ENCODE measurements around the gene TROAP.
"Not testable (repeated sequence)": the region's sequence is repeated elsewhere in the genome, so short reads cannot be mapped to it uniquely, and the experiment has no call there.

TROAP gene

GRCh38 chr12:49309386-49309785, 13.7 kb upstream of the TROAP start:
- peaks cover 5% of the 10 kb centered on the region for H3K4me1 Mint-ChIP-seq
- ATAC-seq: no peak
- no peaks in the 10 kb centered on the region for H3K36me3 Mint-ChIP-seq
- H3K4me3 Mint-ChIP-seq: no peak overlapping the region
- no peaks in the 10 kb centered on the region for H3K9me3 Mint-ChIP-seq
- peaks cover 63% of the 10 kb centered on the region for H3K27me3 Mint-ChIP-seq
- no peak overlapping the region for H3K27ac Mint-ChIP-seq

- not testable (repeated sequence) for H3K9me3 Mint-ChIP-seq, ATAC-seq, H3K4me3 Mint-ChIP-seq, H3K36me3 Mint-ChIP-seq, H3K4me1 Mint-ChIP-seq, H3K27ac Mint-ChIP-seq
- H3K27me3 Mint-ChIP-seq: peaks cover 52% of the 10 kb centered on the region
Measured at GRCh38 chr12:49310451-49311000, 12.5 kb upstream of the TROAP start.

DNA sequence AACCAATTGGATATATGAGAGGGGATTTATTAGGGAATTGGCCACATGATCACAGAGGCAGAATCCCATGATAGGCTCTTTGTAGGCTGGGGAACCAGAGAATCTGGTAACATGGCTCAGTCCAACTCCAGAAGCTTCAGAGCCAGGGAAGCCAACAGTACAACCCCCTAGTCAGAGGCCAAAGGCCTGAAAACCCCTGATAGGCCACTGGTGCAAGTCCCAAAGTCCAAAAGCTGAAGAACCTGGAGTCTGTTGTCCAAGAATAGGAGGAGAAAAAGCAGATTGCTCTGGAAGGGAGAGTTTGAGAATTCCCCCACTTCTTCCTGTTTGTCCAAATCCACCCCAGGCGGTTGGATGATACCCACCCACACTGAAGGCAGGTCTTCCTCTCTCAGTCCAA, 8.2 kb upstream of the TROAP start:
- no peak for ATAC-seq
- Mint-ChIP-seq H3K4me1 (no peaks in the 10 kb centered on the region), H3K27ac (no peak overlapping the region), H3K27me3 (peaks cover 16% of the 10 kb centered on the region), H3K36me3 (no peaks in the 10 kb centered on the region), H3K4me3 (no peak overlapping the region), H3K9me3 (no peaks in the 10 kb centered on the region)

DNA sequence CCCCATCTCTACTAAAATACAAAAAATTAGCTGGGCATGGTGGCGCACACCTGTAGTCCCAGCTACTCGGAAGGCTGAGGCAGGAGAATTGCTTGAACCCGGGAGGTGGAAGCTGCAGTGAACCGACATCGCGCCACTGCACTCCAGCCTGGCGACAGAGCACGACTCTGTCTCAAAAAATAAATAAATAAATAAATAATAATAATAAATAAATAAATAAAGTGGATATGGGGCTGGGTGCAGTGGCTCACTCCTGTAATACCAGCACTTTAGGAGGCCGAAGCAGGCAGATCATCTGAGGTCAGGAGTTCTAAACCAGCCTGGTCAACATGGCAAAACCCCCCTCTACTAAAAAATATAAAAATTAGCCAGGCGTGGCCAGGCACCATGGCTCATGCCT, 5.9 kb upstream of the TROAP start:
- H3K9me3 Mint-ChIP-seq, H3K27ac Mint-ChIP-seq, H3K36me3 Mint-ChIP-seq, H3K4me1 Mint-ChIP-seq, H3K4me3 Mint-ChIP-seq, ATAC-seq, H3K27me3 Mint-ChIP-seq: not testable (repeated sequence)

DNA sequence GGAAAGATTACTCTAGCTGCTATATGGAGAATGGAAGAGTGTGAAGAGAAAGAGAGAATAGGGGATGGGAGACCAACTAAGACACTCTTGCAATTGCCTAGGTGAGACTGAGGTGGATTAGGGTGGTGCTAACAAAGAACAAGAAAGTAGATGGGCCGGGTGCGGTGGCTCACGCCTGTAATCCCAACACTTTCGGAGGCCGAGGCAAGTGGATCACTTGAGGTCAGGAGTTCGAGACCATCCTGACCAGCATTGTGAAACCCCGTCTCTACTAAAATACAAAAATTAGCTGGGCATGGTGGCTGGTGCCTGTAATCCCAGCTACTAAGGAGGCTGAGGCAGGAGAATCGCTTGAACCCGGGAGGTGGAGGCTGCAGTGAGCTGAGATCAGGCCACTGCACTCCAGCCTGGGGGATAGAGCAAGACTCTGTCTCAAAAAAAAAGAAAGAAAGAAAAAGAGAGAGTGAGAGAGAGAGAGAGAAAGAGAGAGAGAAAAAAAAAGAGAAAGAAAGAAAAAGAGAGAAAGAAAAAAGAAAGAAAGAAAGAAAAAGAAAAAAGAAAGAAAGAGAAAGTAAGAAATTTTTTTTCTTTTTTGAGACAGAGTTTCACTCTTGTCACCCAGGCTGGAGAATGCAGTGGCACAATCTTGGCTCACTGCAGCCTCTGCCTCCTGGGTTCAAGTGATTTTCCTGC, 2.5 kb upstream of the TROAP start:
- H3K9me3 Mint-ChIP-seq, H3K36me3 Mint-ChIP-seq, H3K27me3 Mint-ChIP-seq, ATAC-seq, H3K27ac Mint-ChIP-seq: not testable (repeated sequence)
- Mint-ChIP-seq H3K4me3 (peak overlapping the region; percentile 22), H3K4me1 (peaks cover 21% of the 10 kb centered on the region)

DNA sequence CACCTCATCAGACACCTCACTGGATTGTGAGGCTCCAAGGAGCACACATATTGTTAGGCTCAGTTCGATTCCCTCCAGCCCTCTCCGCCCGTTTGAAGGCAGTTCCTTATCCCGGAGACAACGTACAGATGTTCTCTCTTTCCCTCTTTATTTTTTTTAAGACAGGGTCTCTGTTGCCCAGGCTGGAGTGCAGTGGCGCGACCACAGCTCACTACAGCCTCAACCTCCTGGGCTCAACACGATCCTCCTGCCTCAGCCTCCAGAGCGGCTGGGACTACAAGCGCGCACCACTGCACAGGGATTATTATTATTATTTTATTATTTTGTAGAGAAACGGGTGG, 718 bp upstream of the TROAP start:
- H3K36me3 Mint-ChIP-seq: no peaks in the 10 kb centered on the region
- H3K27ac Mint-ChIP-seq: peak overlapping the region; percentile 73
- H3K4me3 Mint-ChIP-seq: peak overlapping the region; percentile 89
- peaks cover 21% of the 10 kb centered on the region for H3K4me1 Mint-ChIP-seq
- H3K27me3 Mint-ChIP-seq: no peaks in the 10 kb centered on the region
- ATAC-seq: no peak
- no peaks in the 10 kb centered on the region for H3K9me3 Mint-ChIP-seq

- no peak for ATAC-seq
- peak overlapping the region; percentile 73 for H3K27ac Mint-ChIP-seq
Measured at GRCh38 chr12:49323524-49324097, 556 bp downstream of the TROAP start.

DNA sequence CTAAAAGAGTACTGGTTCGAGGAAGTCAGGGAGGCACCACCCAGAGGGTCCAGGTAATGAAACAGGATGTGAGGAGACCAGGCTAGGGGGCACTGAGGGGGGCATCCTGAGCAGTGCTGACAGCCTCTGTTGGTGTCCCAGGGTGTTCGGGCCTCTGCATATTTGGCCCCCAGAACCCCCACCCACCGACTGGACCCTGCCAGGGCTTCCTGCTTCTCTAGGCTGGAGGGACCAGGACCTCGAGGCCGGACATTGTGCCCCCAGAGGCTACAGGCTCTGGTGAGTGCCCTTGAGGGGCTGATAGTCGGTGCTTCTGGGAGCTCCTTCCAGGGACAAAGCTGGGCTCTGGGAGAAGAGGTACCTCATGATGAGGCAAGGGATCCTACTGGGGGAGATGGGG, 2.6 kb downstream of the TROAP start:
- H3K36me3 Mint-ChIP-seq: no peaks in the 10 kb centered on the region
- no peak overlapping the region for H3K27ac Mint-ChIP-seq
- no peak for ATAC-seq
- no peak overlapping the region for H3K4me3 Mint-ChIP-seq
- peaks cover 21% of the 10 kb centered on the region for H3K4me1 Mint-ChIP-seq
- no peaks in the 10 kb centered on the region for H3K9me3 Mint-ChIP-seq
- no peaks in the 10 kb centered on the region for H3K27me3 Mint-ChIP-seq

More at GRCh38 chr12:49323524-49324097, 556 bp downstream of the TROAP start:
- Mint-ChIP-seq H3K27me3 (no peaks in the 10 kb centered on the region), H3K9me3 (no peaks in the 10 kb centered on the region), H3K4me3 (peak overlapping the region; percentile 89), H3K4me1 (peaks cover 21% of the 10 kb centered on the region), H3K36me3 (no peaks in the 10 kb centered on the region)

GRCh38 chr12:49327368-49327767, 4.3 kb downstream of the TROAP start:
- H3K36me3 Mint-ChIP-seq: no peaks in the 10 kb centered on the region

GRCh38 chr12:49327887-49328286, 4.8 kb downstream of the TROAP start:
- no peaks in the 10 kb centered on the region for H3K36me3 Mint-ChIP-seq
- H3K4me3 Mint-ChIP-seq: no peak overlapping the region
- ATAC-seq: no peak

More at GRCh38 chr12:49327368-49327767, 4.3 kb downstream of the TROAP start:
- Mint-ChIP-seq H3K27ac (no peak overlapping the region), H3K9me3 (no peaks in the 10 kb centered on the region), H3K27me3 (peaks cover 12% of the 10 kb centered on the region), H3K4me1 (peaks cover 20% of the 10 kb centered on the region), H3K4me3 (no peak overlapping the region)
- no peak for ATAC-seq

DNA sequence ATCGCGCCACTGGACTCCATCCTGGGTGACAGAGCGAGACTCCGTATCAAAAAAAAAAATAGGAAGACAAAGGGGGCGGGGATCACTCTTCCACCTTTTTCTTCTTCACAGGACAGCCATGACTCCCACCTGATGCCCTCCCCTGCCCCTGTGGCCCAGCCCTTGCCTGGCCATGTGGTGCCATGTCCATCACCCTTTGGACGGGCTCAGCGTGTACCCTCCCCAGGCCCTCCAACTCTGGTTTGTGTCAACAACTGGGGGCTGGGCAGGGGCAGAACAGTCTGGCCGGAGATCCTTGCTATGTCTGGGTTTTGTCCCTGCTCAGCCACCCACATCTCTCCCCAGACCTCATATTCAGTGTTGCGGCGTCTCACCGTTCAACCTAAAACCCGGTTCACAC, 5.8 kb downstream of the TROAP start:
- no peak overlapping the region for H3K27ac Mint-ChIP-seq

More at GRCh38 chr12:49327887-49328286, 4.8 kb downstream of the TROAP start:
- Mint-ChIP-seq H3K9me3 (no peaks in the 10 kb centered on the region), H3K4me1 (peaks cover 23% of the 10 kb centered on the region), H3K27ac (no peak overlapping the region), H3K27me3 (peaks cover 17% of the 10 kb centered on the region)

DNA sequence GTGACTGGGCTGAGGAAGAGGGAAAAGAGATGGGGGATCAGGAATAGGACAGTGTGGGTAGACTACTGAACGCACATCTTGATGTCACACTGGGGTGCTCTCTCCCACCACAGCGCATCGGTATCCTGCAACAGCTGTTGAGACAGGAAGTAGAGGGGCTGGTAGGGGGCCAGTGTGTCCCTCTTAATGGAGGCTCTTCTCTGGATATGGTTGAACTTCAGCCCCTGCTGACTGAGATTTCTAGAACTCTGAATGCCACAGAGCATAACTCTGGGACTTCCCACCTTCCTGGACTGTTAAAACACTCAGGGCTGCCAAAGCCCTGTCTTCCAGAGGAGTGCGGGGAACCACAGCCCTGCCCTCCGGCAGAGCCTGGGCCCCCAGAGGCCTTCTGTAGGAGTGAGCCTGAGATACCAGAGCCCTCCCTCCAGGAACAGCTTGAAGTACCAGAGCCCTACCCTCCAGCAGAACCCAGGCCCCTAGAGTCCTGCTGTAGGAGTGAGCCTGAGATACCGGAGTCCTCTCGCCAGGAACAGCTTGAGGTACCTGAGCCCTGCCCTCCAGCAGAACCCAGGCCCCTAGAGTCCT, 7.1 kb downstream of the TROAP start:
- H3K4me1 Mint-ChIP-seq: peaks cover 25% of the 10 kb centered on the region
- no peak for ATAC-seq
- no peaks in the 10 kb centered on the region for H3K36me3 Mint-ChIP-seq
- H3K27ac Mint-ChIP-seq: no peak overlapping the region
- H3K4me3 Mint-ChIP-seq: no peak overlapping the region
- peaks cover 3% of the 10 kb centered on the region for H3K9me3 Mint-ChIP-seq
- H3K27me3 Mint-ChIP-seq: peaks cover 34% of the 10 kb centered on the region

More for the DNA sequence above, 5.8 kb downstream of the TROAP start:
- H3K36me3 Mint-ChIP-seq: no peaks in the 10 kb centered on the region
- no peaks in the 10 kb centered on the region for H3K9me3 Mint-ChIP-seq
- no peak overlapping the region for H3K4me3 Mint-ChIP-seq
- no peak for ATAC-seq
- peaks cover 23% of the 10 kb centered on the region for H3K27me3 Mint-ChIP-seq
- H3K4me1 Mint-ChIP-seq: peaks cover 18% of the 10 kb centered on the region

DNA sequence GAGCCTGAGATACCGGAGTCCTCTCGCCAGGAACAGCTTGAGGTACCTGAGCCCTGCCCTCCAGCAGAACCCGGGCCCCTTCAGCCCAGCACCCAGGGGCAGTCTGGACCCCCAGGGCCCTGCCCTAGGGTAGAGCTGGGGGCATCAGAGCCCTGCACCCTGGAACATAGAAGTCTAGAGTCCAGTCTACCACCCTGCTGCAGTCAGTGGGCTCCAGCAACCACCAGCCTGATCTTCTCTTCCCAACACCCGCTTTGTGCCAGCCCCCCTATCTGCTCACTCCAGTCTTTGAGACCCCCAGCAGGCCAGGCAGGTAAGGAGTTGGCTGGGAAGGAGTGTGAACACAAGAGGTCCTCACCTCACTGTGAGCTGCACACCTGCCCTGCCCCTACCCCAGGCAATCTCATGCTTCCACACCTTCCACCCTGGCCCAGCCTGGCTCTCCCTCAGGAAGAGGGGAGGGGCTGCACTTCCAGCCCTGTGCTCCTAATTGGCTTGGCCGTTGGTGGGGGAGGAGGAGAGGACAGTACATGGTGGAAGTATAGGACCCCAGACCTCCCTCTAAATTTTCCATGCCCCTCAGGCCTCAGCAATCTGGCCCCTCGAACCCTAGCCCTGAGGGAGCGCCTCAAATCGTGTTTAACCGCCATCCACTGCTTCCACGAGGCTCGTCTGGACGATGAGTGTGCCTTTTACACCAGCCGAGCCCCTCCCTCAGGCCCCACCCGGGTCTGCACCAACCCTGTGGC, 7.8 kb downstream of the TROAP start:
- H3K27ac Mint-ChIP-seq: no peak overlapping the region
- H3K27me3 Mint-ChIP-seq: peaks cover 41% of the 10 kb centered on the region
- no peak overlapping the region for H3K4me3 Mint-ChIP-seq
- H3K4me1 Mint-ChIP-seq: peaks cover 25% of the 10 kb centered on the region
- no peak for ATAC-seq
- peaks cover 3% of the 10 kb centered on the region for H3K9me3 Mint-ChIP-seq
- H3K36me3 Mint-ChIP-seq: no peaks in the 10 kb centered on the region

- Mint-ChIP-seq H3K4me3 (no peak overlapping the region), H3K36me3 (no peaks in the 10 kb centered on the region), H3K4me1 (peaks cover 26% of the 10 kb centered on the region), H3K9me3 (peaks cover 3% of the 10 kb centered on the region), H3K27ac (no peak overlapping the region), H3K27me3 (peaks cover 43% of the 10 kb centered on the region)
- ATAC-seq: no peak
Measured at GRCh38 chr12:49331380-49332222, 8.5 kb downstream of the TROAP start.

All from stimulated activated memory B cell treated with anti-CD40 and anti-IgM and Interleukin-4, amounts not matched to agents 10 μg/mL and 1 μg/mL and 100 μg/mL, for 72 hours (primary cell).